OCI-LY3 (cell line): ENCODE measurements around the gene SOCS7.

Experiments
- H2AFZ ChIP-seq: fragments of 200-600, 300-600 bp; shearing (Covaris generic); 2 replicates; pipeline ENCODE4 v1.6.0; 2014; ENCODE audit warnings: antibody characterized with exemption, low read depth, low read length
- H3K27ac ChIP-seq: fragments of 200-600, 300-600 bp; sonication (generic); 2 replicates; pipeline ENCODE4 v1.5.1; 2014; ENCODE audit warnings: mild to moderate bottlenecking, low read length, moderate library complexity, mixed read lengths
- H3K27me3 ChIP-seq: fragments of 200-600, 300-600 bp; sonication (generic); 2 replicates; pipeline ENCODE4 v1.6.1; 2014; ENCODE audit warnings: low read depth, low read length, mixed read lengths
- H3K36me3 ChIP-seq: fragments of 200-600, 300-600 bp; sonication (generic); replicated peaks from 2 replicates; pipeline ENCODE3; 2014; ENCODE audit warnings: low read depth, low read length, mixed read lengths
- H3K4me1 ChIP-seq: fragments of 300-600, 200-600 bp; sonication (generic); 2 replicates; pipeline ENCODE4 v1.6.1; 2014; ENCODE audit warnings: low read length, mixed read lengths
- H3K4me2 ChIP-seq: fragments of 200-600, 300-600 bp; sonication (generic); 2 replicates; pipeline ENCODE4 v1.6.1; 2014; ENCODE audit warnings: low read length, mixed read lengths
- H3K4me3 ChIP-seq: fragments of 300-600, 200-600 bp; sonication (generic); 2 replicates; pipeline ENCODE4 v1.5.1; 2014; ENCODE audit warnings: antibody characterized with exemption, mild to moderate bottlenecking, low read length, moderate library complexity
- H3K79me2 ChIP-seq: fragments of 300-600, 200-600 bp; shearing (Covaris generic); 2 replicates; pipeline ENCODE4 v1.6.1; 2014; ENCODE audit warnings: mild to moderate bottlenecking, low read length, mixed read lengths
- H3K9ac ChIP-seq: fragments of 300-600, 200-600 bp; shearing (Covaris generic); 2 replicates; pipeline ENCODE4 v1.6.0; 2014; ENCODE audit warnings: mild to moderate bottlenecking, low read length, moderate library complexity
- H3K9me3 ChIP-seq: fragments of 200-600, 300-600 bp; shearing (Covaris generic); 2 replicates; pipeline ENCODE4 v1.6.1; 2014; ENCODE audit warnings: low read length, mixed read lengths; ENCODE audit not compliant: insufficient read depth
- H4K20me1 ChIP-seq: fragments of 200-600, 300-600 bp; sonication (generic); 2 replicates; pipeline ENCODE4 v1.6.1; 2016; ENCODE audit warnings: low read length, mixed read lengths; ENCODE audit not compliant: insufficient read depth
- CTCF ChIP-seq: fragments of 200-600, 300-600 bp; sonication (generic); IDR thresholded peaks from 2 replicates; pipeline ENCODE4 v1.5.1; 2014; ENCODE audit warnings: antibody characterized with exemption, low read length, low read depth
- EZH2phosphoT487 ChIP-seq: fragments of 200-600 bp; shearing (Covaris generic); IDR thresholded peaks from 2 replicates; pipeline ENCODE4 v1.6.1; 2018; ENCODE audit warnings: antibody characterized with exemption, mixed run types, low read depth

SOCS7 gene

DNA sequence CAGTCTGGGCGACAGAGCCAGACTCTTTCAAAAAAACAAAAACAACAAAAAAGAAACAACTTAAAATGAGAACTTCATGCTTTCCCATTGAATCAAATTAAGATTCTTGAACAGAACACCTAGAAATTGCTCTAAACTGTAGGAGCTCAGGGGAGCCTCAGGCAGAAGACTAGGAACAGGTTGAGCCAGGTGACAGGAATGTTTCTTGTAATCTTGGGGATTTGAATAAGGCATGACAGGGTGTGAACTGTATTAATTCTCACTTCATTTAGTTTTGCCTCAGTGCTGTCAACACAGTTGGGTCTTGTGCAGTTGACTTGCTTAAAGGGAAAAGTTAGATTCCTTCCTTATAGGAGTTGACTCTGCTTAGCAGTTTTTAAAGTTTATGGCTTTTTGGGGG, 27.8 kb downstream of the SOCS7 start:
- H3K36me3 ChIP-seq, result peaks cover 10% of the 10 kb centered on the region
- no peak overlapping the region for H3K4me3 ChIP-seq
- H3K27me3 ChIP-seq, result no peaks in the 10 kb centered on the region
- H3K9me3 ChIP-seq, result no peaks in the 10 kb centered on the region
- TF ChIP-seq EZH2phosphoT487, result no peak
- no peak for TF ChIP-seq CTCF
- no peaks in the 10 kb centered on the region for H4K20me1 ChIP-seq
- H3K4me2 ChIP-seq, result no peak overlapping the region
- H3K4me1 ChIP-seq, result no peaks in the 10 kb centered on the region
- no peaks in the 10 kb centered on the region for H3K79me2 ChIP-seq
- H2AFZ ChIP-seq, result no peak overlapping the region
- H3K9ac ChIP-seq, result no peak overlapping the region
- no peak overlapping the region for H3K27ac ChIP-seq

DNA sequence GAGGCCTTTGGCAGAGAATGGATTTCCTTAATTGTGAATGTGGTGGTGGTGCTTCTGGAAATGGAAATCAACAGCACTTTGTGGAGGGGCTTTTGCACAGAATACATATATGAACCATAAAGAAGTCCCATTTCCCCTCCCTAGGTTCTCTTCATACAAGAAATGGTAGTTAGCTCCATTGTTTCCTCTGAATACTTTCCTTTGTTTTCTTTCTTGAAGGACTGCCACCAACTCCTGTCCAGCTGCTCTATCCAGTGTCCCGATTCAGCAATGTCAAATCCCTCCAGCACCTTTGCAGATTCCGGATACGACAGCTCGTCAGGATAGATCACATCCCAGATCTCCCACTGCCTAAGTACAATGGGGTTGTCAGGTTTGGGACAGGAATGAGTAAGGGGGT, 43.4 kb downstream of the SOCS7 start:
- no peaks in the 10 kb centered on the region for H3K4me1 ChIP-seq

GRCh38 chr17:38397227-38397626, 45.6 kb downstream of the SOCS7 start:
- TF ChIP-seq EZH2phosphoT487 (no peak), CTCF (no peak)
- Histone ChIP-seq H3K27ac (no peak overlapping the region), H3K9me3 (no peaks in the 10 kb centered on the region), H3K27me3 (no peaks in the 10 kb centered on the region), H3K4me1 (no peaks in the 10 kb centered on the region), H2AFZ (no peak overlapping the region), H3K9ac (no peak overlapping the region), H3K36me3 (peaks cover 17% of the 10 kb centered on the region), H3K79me2 (no peaks in the 10 kb centered on the region), H4K20me1 (no peaks in the 10 kb centered on the region), H3K4me3 (no peak overlapping the region), H3K4me2 (no peak overlapping the region)

More for the DNA sequence above, 43.4 kb downstream of the SOCS7 start:
- H3K27me3 ChIP-seq, result no peaks in the 10 kb centered on the region
- no peak overlapping the region for H3K4me2 ChIP-seq
- H3K79me2 ChIP-seq, result no peaks in the 10 kb centered on the region
- peaks cover 12% of the 10 kb centered on the region for H3K36me3 ChIP-seq
- H2AFZ ChIP-seq, result no peak overlapping the region
- H3K9ac ChIP-seq, result no peak overlapping the region
- no peak overlapping the region for H3K27ac ChIP-seq
- no peaks in the 10 kb centered on the region for H3K9me3 ChIP-seq
- TF ChIP-seq CTCF (no peak), EZH2phosphoT487 (no peak)
- H3K4me3 ChIP-seq, result no peak overlapping the region
- H4K20me1 ChIP-seq, result no peaks in the 10 kb centered on the region

DNA sequence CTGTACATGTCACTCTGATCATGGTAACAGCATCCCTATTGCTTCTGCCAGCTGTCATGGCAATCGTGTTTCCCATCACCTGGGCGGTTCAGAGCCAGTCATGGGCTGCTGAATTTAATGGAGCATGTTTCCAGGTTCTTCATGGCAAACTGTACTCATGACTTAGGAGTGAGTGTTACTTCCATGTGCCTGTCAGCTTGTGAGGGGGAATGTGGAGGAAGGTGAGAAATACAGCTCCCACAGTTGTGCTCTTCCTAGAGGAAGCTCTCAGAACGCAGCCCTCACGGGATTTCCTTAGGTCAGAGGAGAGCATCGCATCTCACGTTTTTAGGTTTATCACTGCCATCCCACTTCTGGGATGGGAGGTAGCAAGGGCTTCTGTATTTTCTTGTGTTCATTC, 48.6 kb downstream of the SOCS7 start:
- no peak for TF ChIP-seq CTCF
- no peak for TF ChIP-seq EZH2phosphoT487
- Histone ChIP-seq H3K79me2 (no peaks in the 10 kb centered on the region), H3K36me3 (peaks cover 17% of the 10 kb centered on the region), H3K4me2 (no peak overlapping the region), H3K27me3 (no peaks in the 10 kb centered on the region), H3K9ac (no peak overlapping the region), H3K27ac (no peak overlapping the region), H3K4me1 (peaks cover 5% of the 10 kb centered on the region; the same call in 1 of the 2 replicates), H3K4me3 (no peak overlapping the region), H3K9me3 (no peaks in the 10 kb centered on the region), H2AFZ (no peak overlapping the region), H4K20me1 (no peaks in the 10 kb centered on the region)
